Esophagus (tissue), 2 donors: ENCODE measurements around the gene ARHGDIB. TPM values are rescaled to one million over a fixed set of nuclear protein-coding genes. Genes with fewer than 3 reads are reported as not detected.

Experiments
- H3K27ac ChIP-seq, 2 donors: one replicate each; pipeline ENCODE4 v1.5.1; 2013; ENCODE audit warnings: low read depth in 2 of 2, mild to moderate bottlenecking in 2 of 2, inconsistent platforms in 1 of 2, low read length in 1 of 2, moderate library complexity in 1 of 2
- H3K27me3 ChIP-seq, 2 donors: one replicate each; pipeline ENCODE4 v1.6.1; 2013; ENCODE audit warnings: low read length in 2 of 2, control low read depth in 1 of 2, mild to moderate bottlenecking in 1 of 2; ENCODE audit not compliant: insufficient read depth in 2 of 2, control insufficient read depth in 1 of 2
- H3K36me3 ChIP-seq, 2 donors: one replicate each; pipeline ENCODE4 v1.6.1; 2013; ENCODE audit warnings: low read length in 1 of 2; ENCODE audit not compliant: control insufficient read depth in 2 of 2, insufficient read depth in 2 of 2
- H3K4me1 ChIP-seq, 2 donors: one replicate each; pipeline ENCODE4 v1.6.1; 2013; ENCODE audit warnings: low read length in 1 of 2; ENCODE audit not compliant: control insufficient read depth in 2 of 2, insufficient read depth in 2 of 2
- H3K4me3 ChIP-seq, 2 donors: one replicate each; pipeline ENCODE4 v1.5.1; 2013; ENCODE audit warnings: low read length in 2 of 2, mild to moderate bottlenecking in 2 of 2, low read depth in 1 of 2, moderate library complexity in 1 of 2
- H3K9me3 ChIP-seq, 2 donors: one replicate each; pipeline ENCODE4 v1.6.1; 2013; ENCODE audit warnings: mild to moderate bottlenecking in 2 of 2, low read depth in 1 of 2, low read length in 1 of 2, moderate library complexity in 1 of 2; ENCODE audit not compliant: control insufficient read depth in 2 of 2, insufficient read depth in 1 of 2
- WGBS, 2 donors: extraction: QIAGEN DNeasy Blood & Tissue Kit; methylation state at CpG; one replicate each; pipeline ENCODE4 v1.1.7; 2013; 5-methylcytosine and 5-hydroxymethylcytosine counted together
- polyA plus RNA-seq, 2 donors: library from polyadenylated mRNA; stranded (reverse); fragments of 200-250 nt; gene quantifications; one replicate each; pipeline ENCODE4 v1.2.3, GENCODE V29; 2013
- donor health status: healthy with polysubstance abuse.
- donor health status: Bipolar disorder and iron deficiency.

ARHGDIB gene
- polyA plus RNA-seq, 2 donors: 69.0 to 86.9 TPM

- H3K4me1 ChIP-seq: no peaks in the 10 kb centered on the region
- WGBS, 2 donors: 61 to 64% methylated on average over 4 of the region's 4 CpGs
- H3K27ac ChIP-seq: no peak overlapping the region
- H3K27me3 ChIP-seq: no peaks in the 10 kb centered on the region
- no peaks in the 10 kb centered on the region for H3K36me3 ChIP-seq
- H3K9me3 ChIP-seq: no peaks in the 10 kb centered on the region
- no peak overlapping the region for H3K4me3 ChIP-seq
Observed at GRCh38 chr12:14970473-14970872, 9.1 kb upstream of the ARHGDIB start.

- H3K27me3 ChIP-seq: no peaks in the 10 kb centered on the region
- H3K9me3 ChIP-seq: no peaks in the 10 kb centered on the region
- H3K27ac ChIP-seq: no peak overlapping the region
- 65 to 71% methylated on average over 3 of the region's 3 CpGs for WGBS, 2 donors
- no peaks in the 10 kb centered on the region for H3K36me3 ChIP-seq
- H3K4me3 ChIP-seq: no peak overlapping the region
- H3K4me1 ChIP-seq: no peaks in the 10 kb centered on the region
Observed at GRCh38 chr12:14968478-14968877, 7.1 kb upstream of the ARHGDIB start.

GRCh38 chr12:14965221-14965620 lies 3.8 kb upstream of the ARHGDIB start:
- Histone ChIP-seq H3K4me1 (no peaks in the 10 kb centered on the region), H3K9me3 (no peaks in the 10 kb centered on the region), H3K36me3 (no peaks in the 10 kb centered on the region), H3K4me3 (no peak overlapping the region), H3K27me3 (no peaks in the 10 kb centered on the region), H3K27ac (no peak overlapping the region)
- WGBS, 2 donors: 89 to 96% methylated on average over 2 of the region's 2 CpGs

GRCh38 chr12:14964406-14964805 lies 3.0 kb upstream of the ARHGDIB start:
- Histone ChIP-seq H3K4me3 (no peak overlapping the region), H3K9me3 (no peaks in the 10 kb centered on the region), H3K27me3 (no peaks in the 10 kb centered on the region), H3K4me1 (peaks cover 0 to 2% of the 10 kb centered on the region in 2 donors), H3K27ac (no peak overlapping the region), H3K36me3 (no peaks in the 10 kb centered on the region)
- 85 to 86% methylated on average over 2 of the region's 2 CpGs for WGBS, 2 donors

- Histone ChIP-seq H3K4me3 (no peak overlapping the region), H3K4me1 (peaks cover 0 to 2% of the 10 kb centered on the region in 2 donors), H3K36me3 (no peaks in the 10 kb centered on the region), H3K27me3 (no peaks in the 10 kb centered on the region), H3K9me3 (no peaks in the 10 kb centered on the region), H3K27ac (no peak overlapping the region)
- 91 to 95% methylated on average over 7 of the region's 7 CpGs for WGBS, 2 donors
Observed at GRCh38 chr12:14963520-14963919, 2.1 kb upstream of the ARHGDIB start.

- Histone ChIP-seq H3K27ac (no peak overlapping the region), H3K9me3 (no peaks in the 10 kb centered on the region), H3K4me3 (no peak overlapping the region), H3K4me1 (peaks cover 0 to 2% of the 10 kb centered on the region in 2 donors), H3K36me3 (no peaks in the 10 kb centered on the region), H3K27me3 (no peaks in the 10 kb centered on the region)
- WGBS, 2 donors: 90 to 92% methylated on average over 3 of the region's 3 CpGs
Observed at GRCh38 chr12:14962797-14963196, 1.4 kb upstream of the ARHGDIB start.

GRCh38 chr12:14962153-14962539 lies 745 bp upstream of the ARHGDIB start:
- H3K9me3 ChIP-seq: no peaks in the 10 kb centered on the region
- H3K27me3 ChIP-seq: no peaks in the 10 kb centered on the region
- no peak overlapping the region for H3K27ac ChIP-seq
- H3K4me1 ChIP-seq: peaks cover 0 to 2% of the 10 kb centered on the region in 2 donors
- no peaks in the 10 kb centered on the region for H3K36me3 ChIP-seq
- H3K4me3 ChIP-seq: peak overlapping the region in 1 of 2 donors; percentile 62
- WGBS, 2 donors: 68 to 74% methylated on average over 3 of the region's 3 CpGs

- Histone ChIP-seq H3K4me1 (peaks cover 0 to 2% of the 10 kb centered on the region in 2 donors), H3K27me3 (no peaks in the 10 kb centered on the region), H3K4me3 (peak overlapping the region; percentile 47 to 62), H3K27ac (peak overlapping the region; percentile 87 to 89), H3K36me3 (no peaks in the 10 kb centered on the region), H3K9me3 (no peaks in the 10 kb centered on the region)
- WGBS, 2 donors: 31% methylated on average over 13 of the region's 13 CpGs
Observed at GRCh38 chr12:14960548-14961465, 594 bp downstream of the ARHGDIB start.

- 74 to 79% methylated on average over 4 of the region's 4 CpGs for WGBS, 2 donors
- Histone ChIP-seq H3K4me3 (peak overlapping the region; percentile 28 to 62), H3K4me1 (peaks cover 0 to 2% of the 10 kb centered on the region in 2 donors), H3K27me3 (no peaks in the 10 kb centered on the region), H3K9me3 (no peaks in the 10 kb centered on the region), H3K36me3 (no peaks in the 10 kb centered on the region), H3K27ac (peak overlapping the region; percentile 60 to 71)
Observed at GRCh38 chr12:14959916-14960496, 1.4 kb downstream of the ARHGDIB start.
